GM19238 (cell line): ENCODE measurements around the gene GZMM.

Experiments
- DNase-seq: peaks from one replicate; pipeline ENCODE4 v3.0.0; 2011; ENCODE audit warnings: low spot score; ENCODE audit not compliant: insufficient read length

GZMM gene

DNA sequence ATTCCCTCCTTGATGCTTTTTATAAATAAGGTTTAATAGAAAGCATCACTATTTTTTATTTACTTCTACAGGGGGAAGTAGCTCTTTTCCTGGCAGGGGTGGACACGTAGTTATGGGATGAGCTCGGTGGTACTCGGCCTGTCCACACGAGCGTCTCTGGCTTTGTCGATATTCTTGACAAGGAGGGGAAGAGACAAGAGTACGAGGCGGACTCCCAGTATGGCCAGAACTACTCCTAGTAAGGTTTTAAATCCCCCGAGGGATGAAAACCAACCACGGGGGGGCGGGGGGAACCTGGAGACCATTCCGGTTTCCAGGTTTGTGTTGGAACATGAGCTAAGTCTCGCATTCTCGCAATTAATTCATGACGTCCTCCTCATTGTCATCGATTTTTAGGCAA is 23.0 kb downstream of the GZMM start:
- no peak for DNase-seq

DNA sequence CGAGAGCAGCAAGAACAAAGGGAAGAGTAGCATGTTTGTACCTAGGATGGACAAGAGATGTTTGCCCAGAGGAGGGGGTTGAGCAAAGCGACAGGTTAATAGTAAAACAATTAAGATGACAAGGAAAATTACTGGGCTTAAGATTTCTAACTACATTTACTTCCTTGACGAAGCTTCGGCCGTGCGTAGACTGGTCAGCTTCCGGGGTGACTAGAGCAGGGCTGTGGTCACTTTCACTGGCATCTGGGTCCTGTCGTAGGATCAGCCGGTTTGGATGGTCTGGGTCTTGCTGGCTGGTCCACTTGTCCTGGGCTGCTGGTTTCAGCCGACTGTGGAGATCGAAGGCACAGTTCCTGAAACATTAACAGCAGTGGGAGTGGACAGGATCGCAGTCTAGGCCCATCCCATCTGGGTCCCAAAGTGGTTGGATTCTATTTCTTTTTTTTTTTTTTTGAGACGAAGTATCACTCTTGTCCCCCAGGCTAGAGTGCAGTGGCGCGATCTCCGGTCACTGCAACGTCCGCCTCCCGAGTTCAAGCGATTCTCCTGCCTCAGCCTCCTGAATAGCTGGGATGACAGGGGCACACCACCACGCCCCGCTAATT is 23.5 kb downstream of the GZMM start:
- DNase-seq: no peak

DNA sequence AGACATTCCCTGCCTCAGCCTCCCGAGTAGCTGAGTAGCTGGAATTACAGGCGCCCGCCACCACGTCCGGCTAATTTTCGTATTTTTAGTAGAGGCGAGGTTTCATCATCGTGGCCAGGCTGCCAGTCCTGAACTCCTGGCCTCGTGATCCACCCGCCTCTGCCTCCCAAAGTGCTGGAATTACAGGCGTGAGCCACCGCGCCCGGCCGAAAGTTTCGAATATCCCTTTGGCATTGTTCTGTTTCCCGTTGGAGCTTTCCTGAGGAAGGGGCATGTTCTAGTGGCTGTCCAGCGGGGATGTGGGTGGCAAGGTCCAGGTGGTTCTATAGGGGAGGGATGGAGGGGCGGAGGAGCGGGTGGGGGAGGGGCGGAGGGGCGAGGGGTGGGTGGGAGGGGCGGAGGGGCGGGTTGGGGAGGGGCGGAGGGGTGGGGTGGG is 26.4 kb downstream of the GZMM start:
- no peak for DNase-seq

DNA sequence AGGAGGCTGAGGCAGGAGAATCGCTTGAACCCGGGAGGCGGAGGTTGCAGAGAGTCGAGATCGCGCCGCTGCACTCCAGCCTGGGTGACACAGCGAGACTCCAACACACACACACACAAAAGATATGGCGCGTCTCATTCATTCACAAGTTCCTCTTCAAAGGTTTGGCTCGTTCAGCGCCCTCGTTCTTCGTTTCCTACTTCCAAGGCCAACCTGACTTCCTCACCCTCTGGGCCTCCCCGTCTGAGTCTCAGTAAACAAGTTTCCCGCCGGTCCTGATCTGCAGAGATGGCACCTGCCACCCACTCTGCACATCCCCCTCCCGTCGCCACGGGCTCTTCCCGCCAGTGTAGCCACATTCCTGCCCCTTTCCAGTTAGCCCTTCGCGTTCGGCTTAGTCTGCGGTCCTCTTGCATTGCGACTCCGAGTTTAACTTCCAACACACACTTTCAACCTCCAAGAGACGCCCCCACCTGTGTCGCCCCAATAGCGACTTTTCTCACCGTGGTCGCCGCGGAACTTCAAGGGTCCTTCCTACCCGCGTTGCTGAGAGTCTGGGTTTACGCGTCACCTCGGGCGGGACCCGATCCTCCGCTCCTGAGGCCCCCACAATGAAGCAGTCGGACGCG is 27.2 kb downstream of the GZMM start:
- DNase-seq: peak; percentile 46

DNA sequence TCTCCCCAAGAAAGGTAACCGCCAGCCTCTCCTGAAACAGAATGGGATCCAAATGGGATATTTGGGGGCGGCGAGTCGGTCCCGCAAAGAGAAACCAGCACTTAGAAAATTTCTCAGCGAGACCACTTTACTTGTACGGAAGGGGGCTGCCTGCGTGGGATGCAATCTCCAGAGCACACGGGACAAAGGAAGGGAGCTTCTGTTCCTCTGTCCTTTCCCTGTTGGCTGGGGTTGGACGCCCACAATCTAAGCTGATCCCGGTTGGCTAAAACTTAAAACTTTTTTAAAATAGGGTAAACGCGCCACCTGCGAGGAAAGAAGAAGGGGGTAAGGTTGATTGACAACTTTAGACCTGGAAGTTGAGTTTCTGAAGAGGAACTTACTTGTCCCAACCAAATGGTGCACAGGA is 27.7 kb downstream of the GZMM start:
- DNase-seq: peak; percentile 38

DNA sequence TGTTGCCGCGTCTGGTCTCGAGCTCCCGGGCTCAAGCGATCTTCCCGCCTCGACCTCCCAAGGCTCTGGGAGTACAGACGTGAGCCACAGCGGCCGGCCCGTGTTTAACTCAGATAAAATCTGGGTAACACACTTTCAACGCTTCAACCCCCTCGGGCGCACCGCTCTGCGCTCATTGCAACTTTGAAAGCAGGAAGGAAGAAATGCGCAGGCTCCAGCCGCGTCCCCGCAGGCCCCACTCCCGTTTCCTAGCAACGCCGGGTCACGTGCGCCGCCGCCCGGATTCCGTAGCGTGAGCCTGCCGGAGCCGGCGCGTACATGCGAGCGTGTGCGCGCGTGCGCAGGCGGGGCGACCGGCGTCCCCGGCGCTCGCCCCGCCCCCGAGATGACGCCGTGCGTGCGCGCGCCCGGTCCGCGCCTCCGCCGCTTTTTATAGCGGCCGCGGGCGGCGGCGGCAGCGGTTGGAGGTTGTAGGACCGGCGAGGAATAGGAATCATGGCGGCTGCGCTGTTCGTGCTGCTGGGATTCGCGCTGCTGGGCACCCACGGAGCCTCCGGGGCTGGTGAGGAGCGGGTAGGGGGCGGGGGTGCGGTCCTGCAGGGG is 28.4 kb downstream of the GZMM start, which contains the start of gene BSG:
Gene BSG (plus strand): TSS at position 457 of the 603 bp plus-strand sequence. CDS start 39 bp downstream, at position 496.
- DNase-seq: peak; percentile 99

DNA sequence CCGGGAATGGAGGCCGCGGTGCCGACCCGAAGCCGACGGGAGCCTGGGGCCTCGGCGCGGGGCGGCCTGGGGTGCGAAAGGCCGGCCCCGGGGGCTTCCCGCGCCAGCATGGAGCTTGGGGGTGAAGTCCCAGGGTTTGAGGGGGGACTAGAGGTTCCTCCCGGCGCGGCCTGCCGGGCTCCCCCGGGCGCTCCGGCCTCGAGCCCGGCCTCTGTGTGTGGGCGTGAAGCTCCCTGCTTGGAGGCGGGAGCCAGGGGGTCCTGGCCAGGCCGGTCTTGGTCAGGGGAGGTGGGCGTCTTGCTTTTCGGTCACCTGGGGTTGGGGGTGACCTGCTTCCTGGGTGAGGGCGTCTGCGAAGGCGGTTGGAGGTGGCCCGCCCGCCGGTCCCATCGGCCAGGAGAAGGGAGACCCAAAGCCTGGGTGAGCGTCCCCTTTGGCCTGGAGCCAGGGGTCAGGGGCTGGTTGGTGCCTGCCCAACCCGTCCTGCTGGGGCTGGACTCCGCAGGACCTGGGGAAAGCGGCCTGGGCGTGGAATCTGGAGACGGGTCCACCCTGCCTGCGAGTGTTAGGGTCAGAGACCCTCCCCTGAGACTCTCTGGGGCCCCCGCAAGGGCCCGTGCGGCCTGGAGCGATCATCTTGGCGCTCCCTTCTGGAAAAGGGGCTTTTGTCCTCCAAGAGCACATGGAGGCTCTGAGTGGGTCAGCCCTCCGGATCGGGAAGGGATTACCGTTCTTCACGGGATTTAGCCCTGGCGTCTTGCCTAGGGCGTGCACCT is 29.1 kb downstream of the GZMM start:
- DNase-seq: no peak

DNA sequence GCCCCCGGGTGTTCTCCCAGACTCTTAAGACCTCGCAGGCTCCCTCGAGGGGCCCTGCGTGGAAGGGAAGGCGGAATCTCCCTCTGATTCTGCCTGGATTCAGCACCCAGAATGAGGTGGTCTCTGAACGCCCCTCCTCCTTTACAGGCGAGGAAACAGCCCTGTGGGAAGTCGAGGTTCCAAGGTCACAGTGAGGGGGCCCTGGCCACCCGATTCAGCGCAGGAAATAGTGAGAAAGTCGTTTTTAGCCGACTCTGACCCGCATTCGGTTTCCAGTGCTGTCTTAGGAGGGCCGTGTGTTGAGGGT is 29.6 kb downstream of the GZMM start:
- DNase-seq: no peak

DNA sequence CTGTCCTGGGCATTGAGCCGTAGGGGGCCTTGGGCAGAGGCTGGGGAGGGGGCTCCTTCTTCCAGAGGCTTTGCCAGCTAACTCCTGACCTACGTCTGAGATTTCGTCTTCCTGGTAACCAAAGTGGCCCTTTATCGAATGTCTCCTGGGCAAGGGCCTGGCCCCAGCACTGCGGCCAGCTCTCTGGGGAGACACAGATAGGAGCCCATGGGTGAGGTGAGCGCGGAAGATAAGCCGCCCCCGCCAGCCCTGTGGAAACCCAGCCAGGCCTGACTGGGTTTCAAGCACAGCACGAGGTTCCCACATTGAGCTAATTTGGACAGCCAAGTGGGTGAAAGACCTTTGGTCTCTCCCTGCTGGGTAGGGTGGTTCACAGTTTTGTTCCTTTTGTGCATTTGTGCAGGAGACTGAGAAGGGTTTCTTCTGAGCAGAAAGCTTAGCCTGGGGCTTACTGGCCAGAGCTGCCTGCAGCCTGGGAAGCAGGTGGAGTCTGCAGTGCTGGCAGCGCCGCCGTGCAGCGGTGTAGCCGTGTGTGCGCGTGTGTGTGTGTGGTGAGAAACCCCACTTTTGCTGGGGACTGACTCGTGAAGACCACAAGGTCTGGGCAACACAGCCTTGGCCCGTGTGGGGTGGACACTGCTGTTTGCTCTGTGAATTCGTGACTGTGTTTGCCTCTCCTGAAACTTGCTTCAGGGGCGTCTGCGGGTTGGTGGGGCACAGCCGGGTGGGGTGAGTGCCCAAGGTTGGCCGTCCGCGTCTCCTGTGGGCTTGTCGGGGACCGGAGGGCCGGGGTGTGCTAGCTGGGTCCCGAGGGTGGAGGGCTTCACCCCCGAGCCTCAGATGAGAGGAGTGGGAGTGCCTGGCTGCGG is 31.0 kb downstream of the GZMM start:
- no peak for DNase-seq

DNA sequence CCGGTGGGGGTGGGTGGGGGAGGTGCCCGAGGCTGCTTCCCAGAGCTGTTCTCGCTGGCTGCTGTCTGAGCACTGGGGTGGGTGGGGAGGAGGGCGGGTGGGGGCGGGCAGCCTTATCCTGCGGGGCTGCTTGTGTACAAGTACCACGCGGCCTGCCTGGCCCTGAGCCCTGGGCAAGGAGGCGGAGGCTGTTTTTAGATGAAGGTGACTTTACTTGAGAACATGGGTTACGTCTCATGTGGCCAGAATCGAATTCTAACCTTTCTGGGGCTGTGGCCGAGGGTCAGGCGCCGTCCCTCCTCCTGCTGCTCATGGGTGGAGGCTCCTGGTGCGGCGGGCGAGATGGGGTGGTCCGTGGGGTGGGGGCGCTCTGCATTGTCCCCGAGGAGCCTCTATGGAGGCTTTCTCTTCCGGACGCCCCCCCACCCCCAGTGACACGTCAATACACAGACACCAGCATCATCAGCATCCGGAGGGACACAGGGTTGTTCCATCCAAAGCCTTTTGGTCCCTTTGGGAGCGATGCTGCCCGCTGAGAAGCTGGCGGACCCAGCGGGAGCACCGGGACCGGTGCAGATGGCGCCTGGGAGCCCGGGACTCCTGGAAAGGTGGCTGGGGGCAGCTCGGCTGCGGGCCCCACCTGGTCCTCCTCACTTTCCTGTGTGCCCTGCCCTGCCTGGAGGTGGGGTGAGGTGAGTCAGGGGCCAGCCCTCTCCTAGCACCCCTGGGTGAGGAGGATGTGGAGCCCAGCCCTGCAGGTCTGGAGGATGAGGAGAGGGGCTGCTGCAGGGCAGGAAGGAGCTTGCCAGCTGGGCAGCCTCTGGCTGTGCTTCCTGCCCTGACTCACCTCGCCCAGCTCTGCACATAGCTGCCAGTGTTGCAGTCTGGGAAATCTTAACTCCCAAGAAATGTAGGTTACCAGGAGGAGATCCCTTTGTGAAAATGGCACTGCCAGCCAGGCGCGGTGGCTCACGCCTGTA is 32.0 kb downstream of the GZMM start:
- no peak for DNase-seq

DNA sequence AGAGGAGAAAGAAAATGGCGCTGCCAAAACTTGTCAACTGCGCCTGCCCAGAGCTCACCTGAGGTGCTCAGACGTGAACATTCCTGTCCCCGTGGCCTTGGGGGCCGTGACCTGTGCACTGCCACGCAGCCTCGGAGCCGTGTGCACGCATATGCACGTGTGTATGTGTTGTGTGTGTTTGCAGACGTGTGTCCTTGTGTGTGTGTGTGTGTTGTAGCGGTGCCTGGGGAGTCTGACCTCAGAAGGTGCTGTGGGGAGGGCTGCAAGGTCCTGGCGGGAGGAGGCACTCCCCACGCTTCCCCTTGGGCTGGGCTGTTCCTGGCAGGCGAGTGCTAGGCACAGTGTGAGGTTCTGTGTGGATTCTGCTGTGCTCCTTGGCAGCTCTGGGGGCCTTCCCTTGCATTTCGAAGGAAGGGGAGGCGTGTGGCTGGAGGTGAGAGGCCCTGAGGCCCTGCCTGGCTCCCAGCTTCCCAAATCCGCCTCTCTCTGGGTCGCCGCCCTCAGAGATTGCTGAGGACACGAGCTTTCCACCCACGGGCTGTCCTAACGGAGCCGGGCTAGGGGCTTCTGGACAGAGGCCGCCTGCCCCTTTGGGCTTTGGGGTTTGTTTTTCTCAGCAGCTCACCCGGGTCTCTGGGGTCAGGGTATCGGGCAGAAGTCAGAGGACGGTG is 33.0 kb downstream of the GZMM start:
- DNase-seq: no peak

DNA sequence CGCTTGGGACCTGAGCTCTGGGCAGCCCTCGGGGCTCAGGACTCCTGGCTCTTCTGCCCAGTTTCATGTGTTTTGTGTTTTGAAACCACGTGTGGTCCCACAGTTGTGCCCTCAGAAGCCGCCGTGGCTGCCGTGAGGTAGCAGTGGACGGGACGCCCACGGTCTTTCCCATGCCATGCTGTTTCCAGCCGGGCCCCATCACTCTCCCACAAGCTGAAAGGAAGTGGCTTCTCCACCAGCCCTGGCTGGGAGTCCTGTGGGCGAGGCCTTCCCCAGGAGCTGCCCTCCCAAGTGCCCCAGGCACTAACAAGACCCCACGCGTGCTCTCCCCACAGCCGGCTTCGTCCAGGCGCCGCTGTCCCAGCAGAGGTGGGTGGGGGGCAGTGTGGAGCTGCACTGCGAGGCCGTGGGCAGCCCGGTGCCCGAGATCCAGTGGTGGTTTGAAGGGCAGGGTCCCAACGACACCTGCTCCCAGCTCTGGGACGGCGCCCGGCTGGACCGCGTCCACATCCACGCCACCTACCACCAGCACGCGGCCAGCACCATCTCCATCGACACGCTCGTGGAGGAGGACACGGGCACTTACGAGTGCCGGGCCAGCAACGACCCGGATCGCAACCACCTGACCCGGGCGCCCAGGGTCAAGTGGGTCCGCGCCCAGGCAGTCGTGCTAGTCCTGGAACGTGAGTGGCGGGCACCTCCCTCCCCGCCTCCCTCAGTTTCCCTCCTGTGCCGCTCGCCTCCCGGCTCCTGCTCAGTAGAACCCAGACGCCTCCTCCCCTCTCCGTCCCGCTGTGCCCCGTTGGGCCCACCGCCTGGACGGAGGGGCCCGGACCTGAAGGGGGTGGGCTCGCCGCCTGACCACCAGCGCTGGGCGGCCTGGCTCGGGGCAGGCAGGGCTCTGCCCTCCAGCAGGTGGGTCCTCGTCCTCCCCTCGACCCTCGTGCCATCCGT is 33.9 kb downstream of the GZMM start:
- no peak for DNase-seq

DNA sequence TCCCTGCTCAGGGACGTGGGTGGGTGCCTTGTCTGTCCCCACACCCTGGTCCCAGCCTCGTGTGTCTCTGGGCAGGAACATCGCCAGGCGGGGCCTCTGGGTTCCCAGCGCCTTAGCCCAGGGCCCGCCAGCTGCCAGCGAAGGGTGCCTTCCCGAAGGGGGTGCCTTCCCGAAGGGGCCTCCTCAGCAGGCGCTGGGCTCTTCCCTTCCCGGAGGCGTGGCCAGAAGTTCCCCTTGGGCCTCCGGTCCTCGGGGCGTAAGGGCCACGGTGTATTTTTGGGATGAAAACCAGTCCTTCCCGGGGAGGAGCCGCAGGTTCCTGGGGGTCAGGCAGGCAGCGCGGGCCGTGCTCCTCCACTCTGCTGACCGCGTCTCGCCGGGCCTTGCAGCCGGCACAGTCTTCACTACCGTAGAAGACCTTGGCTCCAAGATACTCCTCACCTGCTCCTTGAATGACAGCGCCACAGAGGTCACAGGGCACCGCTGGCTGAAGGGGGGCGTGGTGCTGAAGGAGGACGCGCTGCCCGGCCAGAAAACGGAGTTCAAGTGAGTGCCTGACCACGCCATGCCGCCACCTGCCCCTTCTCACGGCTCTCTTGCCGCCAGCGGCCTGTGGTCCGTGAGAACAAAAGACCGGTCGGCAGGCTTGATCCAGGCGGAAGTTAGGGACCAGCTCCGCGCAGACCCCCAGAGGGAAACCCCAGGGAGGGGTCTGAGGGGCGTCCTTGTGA is 35.4 kb downstream of the GZMM start:
- no peak for DNase-seq

DNA sequence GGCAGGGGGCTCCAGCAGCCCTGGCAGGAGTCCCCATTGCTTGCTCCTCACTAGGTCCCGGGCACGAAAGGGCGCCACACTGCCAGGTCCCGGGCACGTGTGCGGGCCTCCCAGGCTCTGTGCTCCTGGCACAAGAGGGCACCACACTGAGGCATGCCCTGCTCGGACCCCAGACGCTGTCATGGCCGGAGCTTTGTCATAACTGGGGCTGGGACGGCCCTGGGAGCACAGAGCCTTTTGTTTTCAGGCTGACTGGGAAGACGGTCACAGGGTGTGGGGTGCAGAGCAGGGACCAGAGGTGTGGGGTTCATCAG is 35.9 kb downstream of the GZMM start:
- DNase-seq: no peak

DNA sequence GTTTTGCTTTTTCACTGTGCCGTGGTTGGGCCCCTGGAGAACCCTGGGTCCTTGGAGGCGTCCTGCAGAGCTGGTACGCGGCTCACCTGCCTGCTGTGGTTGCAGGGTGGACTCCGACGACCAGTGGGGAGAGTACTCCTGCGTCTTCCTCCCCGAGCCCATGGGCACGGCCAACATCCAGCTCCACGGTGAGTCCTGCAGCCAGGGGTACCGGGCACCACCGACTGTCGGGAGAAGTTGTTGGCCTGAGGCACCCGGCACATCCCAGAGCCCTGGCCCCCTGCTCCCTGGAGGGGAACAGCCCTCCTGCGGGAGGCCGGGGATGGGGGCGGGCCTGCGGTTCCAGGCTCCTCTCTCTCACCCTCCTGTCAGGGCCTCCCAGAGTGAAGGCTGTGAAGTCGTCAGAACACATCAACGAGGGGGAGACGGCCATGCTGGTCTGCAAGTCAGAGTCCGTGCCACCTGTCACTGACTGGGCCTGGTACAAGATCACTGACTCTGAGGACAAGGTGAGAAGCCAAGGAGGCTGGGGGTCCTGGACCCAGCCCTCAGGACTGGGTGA is 36.5 kb downstream of the GZMM start:
- DNase-seq: no peak

DNA sequence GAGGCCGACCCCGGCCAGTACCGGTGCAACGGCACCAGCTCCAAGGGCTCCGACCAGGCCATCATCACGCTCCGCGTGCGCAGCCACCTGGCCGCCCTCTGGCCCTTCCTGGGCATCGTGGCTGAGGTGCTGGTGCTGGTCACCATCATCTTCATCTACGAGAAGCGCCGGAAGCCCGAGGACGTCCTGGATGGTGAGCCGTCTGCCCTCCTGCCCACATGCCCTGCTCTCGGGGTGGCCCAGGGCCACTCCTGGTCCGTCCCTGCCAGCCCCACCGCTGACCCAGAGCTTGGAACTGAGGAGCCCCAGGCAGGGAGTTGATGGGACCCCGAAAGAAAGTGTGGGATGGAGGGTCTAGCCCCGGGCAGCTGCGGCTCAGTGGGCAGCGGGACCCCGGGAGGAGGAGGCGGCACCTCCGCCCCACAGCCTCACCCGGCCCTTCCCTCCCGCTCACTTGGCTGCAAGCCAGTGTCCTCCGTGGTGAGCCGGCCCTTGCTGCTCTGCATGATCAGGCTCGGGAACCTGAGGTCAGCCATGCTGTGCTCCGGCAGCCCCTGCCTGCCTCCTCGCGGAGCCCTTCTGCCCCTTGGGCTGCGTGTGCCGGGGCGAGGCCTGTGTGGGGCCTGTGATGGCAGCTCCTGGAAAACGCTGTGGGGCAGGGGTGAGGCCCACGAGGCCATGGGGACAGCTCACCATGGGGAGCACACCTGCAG is 37.7 kb downstream of the GZMM start:
- DNase-seq: no peak
